Immature natural killer cell (primary cell): ENCODE results near the gene EXPH5. TPM values are rescaled to one million over a fixed set of nuclear protein-coding genes. Genes with fewer than 3 reads are reported as not detected.
"Not testable (repeated sequence)": the region's sequence is repeated elsewhere in the genome, so short reads cannot be mapped to it uniquely, and the experiment has no call there.

Source experiments
- DNase-seq, 3 donors: peaks; one replicate each; pipeline ENCODE4 v3.0.0; 2022; ENCODE audit warnings: mixed read lengths in 1 of 3
- H3K27ac Mint-ChIP-seq, 6 donors: one replicate each; pipeline ENCODE4 v1.8.0; 2020; ENCODE audit warnings: mixed read lengths in 6 of 6, mild to moderate bottlenecking in 5 of 6, inconsistent platforms in 4 of 6, moderate library complexity in 3 of 6
- H3K27me3 Mint-ChIP-seq, 3 donors: one replicate each; pipeline ENCODE4 v1.8.0; 2020 to 2021; ENCODE audit warnings: low read depth in 3 of 3, mild to moderate bottlenecking in 3 of 3, mixed read lengths in 3 of 3, moderate library complexity in 3 of 3, inconsistent platforms in 1 of 3
- H3K36me3 Mint-ChIP-seq, 3 donors: one replicate each; pipeline ENCODE4 v1.8.0; 2020; ENCODE audit warnings: mixed read lengths in 3 of 3, inconsistent platforms in 2 of 3, mild to moderate bottlenecking in 2 of 3
- H3K4me1 Mint-ChIP-seq, 2 donors: one replicate each; pipeline ENCODE4 v1.8.0; 2020; ENCODE audit warnings: inconsistent platforms in 2 of 2, mild to moderate bottlenecking in 2 of 2, mixed read lengths in 2 of 2, moderate library complexity in 1 of 2
- H3K4me3 Mint-ChIP-seq, 5 donors: one replicate each; pipeline ENCODE4 v1.8.0; 2020; ENCODE audit warnings: mild to moderate bottlenecking in 5 of 5, mixed read lengths in 5 of 5, inconsistent platforms in 3 of 5, moderate library complexity in 3 of 5
- H3K9me3 Mint-ChIP-seq, 6 donors: one replicate each; pipeline ENCODE4 v1.8.0; 2020; ENCODE audit warnings: mild to moderate bottlenecking in 6 of 6, mixed read lengths in 6 of 6, inconsistent platforms in 4 of 6, moderate library complexity in 3 of 6
- polyA plus RNA-seq, 3 donors: library from polyadenylated mRNA; unstranded; fragments of 300-500 nt; fragmentation: Illumina TruSeq; gene quantifications; one replicate each; pipeline ENCODE4 v1.2.3, GENCODE V29; 2021

EXPH5 gene
- polyA plus RNA-seq, 3 donors from 2014 or later = 1.0 to 2.6 (median 1.6) TPM

- H3K36me3 Mint-ChIP-seq = no peaks in the 10 kb centered on the region
- H3K27me3 Mint-ChIP-seq = peaks cover 6 to 18% (median 8%) of the 10 kb centered on the region in 3 donors
- DNase-seq = no peak
- H3K4me1 Mint-ChIP-seq = peaks cover 14 to 26% of the 10 kb centered on the region in 2 donors
- H3K9me3 Mint-ChIP-seq = no peaks in the 10 kb centered on the region
- H3K27ac Mint-ChIP-seq = peak overlapping the region in 1 of 6 donors; percentile 90
- H3K4me3 Mint-ChIP-seq = peak overlapping the region; percentile 87 to 100 (median 98)
Observed at GRCh38 chr11:108591893-108592292, 1.7 kb downstream of the EXPH5 start.

- Mint-ChIP-seq H3K27me3 (peaks cover 5 to 9% (median 6%) of the 10 kb centered on the region in 3 donors), H3K36me3 (no peaks in the 10 kb centered on the region), H3K4me3 (no peak overlapping the region), H3K9me3 (no peaks in the 10 kb centered on the region), H3K4me1 (peaks cover 13 to 23% of the 10 kb centered on the region in 2 donors), H3K27ac (no peak overlapping the region)
- no peak for DNase-seq
Observed at GRCh38 chr11:108589136-108589535, 4.4 kb downstream of the EXPH5 start.

- peaks cover 1 to 3% (median 3%) of the 10 kb centered on the region in 3 donors for H3K27me3 Mint-ChIP-seq
- H3K36me3 Mint-ChIP-seq = no peaks in the 10 kb centered on the region
- H3K27ac Mint-ChIP-seq = no peak overlapping the region
- H3K4me1 Mint-ChIP-seq = peaks cover 6 to 15% of the 10 kb centered on the region in 2 donors
- no peak overlapping the region for H3K4me3 Mint-ChIP-seq
- no peaks in the 10 kb centered on the region for H3K9me3 Mint-ChIP-seq
- DNase-seq = no peak
Observed at GRCh38 chr11:108588287-108588686, 5.3 kb downstream of the EXPH5 start.

- Mint-ChIP-seq H3K27me3 (peaks cover 0 to 3% (median 2%) of the 10 kb centered on the region in 3 donors), H3K27ac (no peak overlapping the region), H3K36me3 (no peaks in the 10 kb centered on the region), H3K4me3 (no peak overlapping the region), H3K9me3 (no peaks in the 10 kb centered on the region), H3K4me1 (peaks cover 0 to 3% of the 10 kb centered on the region in 2 donors)
- DNase-seq = no peak
Observed at GRCh38 chr11:108587109-108587508, 6.5 kb downstream of the EXPH5 start.

- no peaks in the 10 kb centered on the region for H3K9me3 Mint-ChIP-seq
- no peak overlapping the region for H3K27ac Mint-ChIP-seq
- H3K27me3 Mint-ChIP-seq = peaks cover 0 to 3% (median 0%) of the 10 kb centered on the region in 3 donors
- no peaks in the 10 kb centered on the region for H3K36me3 Mint-ChIP-seq
- no peak overlapping the region for H3K4me3 Mint-ChIP-seq
- H3K4me1 Mint-ChIP-seq = no peaks in the 10 kb centered on the region
- no peak for DNase-seq
Observed at GRCh38 chr11:108586600-108586999, 7.0 kb downstream of the EXPH5 start.

- not testable (repeated sequence) for H3K9me3 Mint-ChIP-seq, H3K27ac Mint-ChIP-seq, H3K4me3 Mint-ChIP-seq, H3K4me1 Mint-ChIP-seq, H3K27me3 Mint-ChIP-seq, H3K36me3 Mint-ChIP-seq, DNase-seq
Observed at GRCh38 chr11:108586185-108586584, 7.4 kb downstream of the EXPH5 start.

- no peak for DNase-seq
- Mint-ChIP-seq H3K27me3 (peaks cover under 1 to 3% (median 2%) of the 10 kb centered on the region in 3 donors), H3K27ac (no peak overlapping the region), H3K36me3 (no peaks in the 10 kb centered on the region), H3K4me3 (no peak overlapping the region), H3K9me3 (no peaks in the 10 kb centered on the region), H3K4me1 (no peaks in the 10 kb centered on the region)
Observed at GRCh38 chr11:108584973-108585372, 8.6 kb downstream of the EXPH5 start.

- H3K4me3 Mint-ChIP-seq = no peak overlapping the region
- peaks cover 1 to 3% (median 2%) of the 10 kb centered on the region in 3 donors for H3K27me3 Mint-ChIP-seq
- no peaks in the 10 kb centered on the region for H3K36me3 Mint-ChIP-seq
- no peak overlapping the region for H3K27ac Mint-ChIP-seq
- H3K9me3 Mint-ChIP-seq = peaks cover 0 to 4% (median 0%) of the 10 kb centered on the region in 6 donors
- H3K4me1 Mint-ChIP-seq = no peaks in the 10 kb centered on the region
- DNase-seq = no peak
Observed at GRCh38 chr11:108580645-108581044, 12.9 kb downstream of the EXPH5 start.

- H3K36me3 Mint-ChIP-seq = peaks cover 0 to under 1% (median 0%) of the 10 kb centered on the region in 3 donors
Observed at GRCh38 chr11:108580043-108580442, 13.5 kb downstream of the EXPH5 start.

GRCh38 chr11:108576523-108576922 is 17.0 kb downstream of the EXPH5 start:
- H3K4me1 Mint-ChIP-seq = no peaks in the 10 kb centered on the region
- H3K27me3 Mint-ChIP-seq = peaks cover 0 to 2% (median 1%) of the 10 kb centered on the region in 3 donors
- no peak for DNase-seq
- H3K27ac Mint-ChIP-seq = no peak overlapping the region
- peaks cover 0 to 4% (median 0%) of the 10 kb centered on the region in 6 donors for H3K9me3 Mint-ChIP-seq
- H3K4me3 Mint-ChIP-seq = no peak overlapping the region
- peaks cover 0 to 4% (median 0%) of the 10 kb centered on the region in 3 donors for H3K36me3 Mint-ChIP-seq

More at GRCh38 chr11:108580043-108580442, 13.5 kb downstream of the EXPH5 start:
- Mint-ChIP-seq H3K27ac (no peak overlapping the region), H3K4me3 (no peak overlapping the region), H3K4me1 (no peaks in the 10 kb centered on the region), H3K27me3 (peaks cover 1 to 3% (median 2%) of the 10 kb centered on the region in 3 donors), H3K9me3 (peaks cover 0 to 4% (median 0%) of the 10 kb centered on the region in 6 donors)
- no peak for DNase-seq

- H3K4me3 Mint-ChIP-seq = no peak overlapping the region
- no peaks in the 10 kb centered on the region for H3K27me3 Mint-ChIP-seq
- H3K4me1 Mint-ChIP-seq = no peaks in the 10 kb centered on the region
- H3K36me3 Mint-ChIP-seq = peaks cover 0 to 4% (median 0%) of the 10 kb centered on the region in 3 donors
- peaks cover 0 to 4% (median 0%) of the 10 kb centered on the region in 6 donors for H3K9me3 Mint-ChIP-seq
- no peak overlapping the region for H3K27ac Mint-ChIP-seq
- no peak for DNase-seq
Observed at GRCh38 chr11:108574675-108575074, 18.9 kb downstream of the EXPH5 start.

- Mint-ChIP-seq H3K36me3 (peaks cover 0 to 4% (median 0%) of the 10 kb centered on the region in 3 donors), H3K4me1 (no peaks in the 10 kb centered on the region), H3K27ac (no peak overlapping the region), H3K9me3 (no peaks in the 10 kb centered on the region), H3K4me3 (no peak overlapping the region), H3K27me3 (peaks cover 0 to 2% (median 0%) of the 10 kb centered on the region in 3 donors)
- DNase-seq = no peak
Observed at GRCh38 chr11:108571001-108571400, 22.6 kb downstream of the EXPH5 start.

- H3K4me3 Mint-ChIP-seq = no peak overlapping the region
- no peak overlapping the region for H3K27ac Mint-ChIP-seq
- H3K27me3 Mint-ChIP-seq = peaks cover 0 to 2% (median 0%) of the 10 kb centered on the region in 3 donors
- peaks cover 0 to 2% (median 0%) of the 10 kb centered on the region in 3 donors for H3K36me3 Mint-ChIP-seq
- no peaks in the 10 kb centered on the region for H3K4me1 Mint-ChIP-seq
- no peaks in the 10 kb centered on the region for H3K9me3 Mint-ChIP-seq
- no peak for DNase-seq
Observed at GRCh38 chr11:108569896-108570295, 23.7 kb downstream of the EXPH5 start.

- H3K36me3 Mint-ChIP-seq = no peaks in the 10 kb centered on the region
- H3K4me1 Mint-ChIP-seq = no peaks in the 10 kb centered on the region
- H3K9me3 Mint-ChIP-seq = no peaks in the 10 kb centered on the region
- peaks cover 0 to 2% (median 0%) of the 10 kb centered on the region in 3 donors for H3K27me3 Mint-ChIP-seq
- H3K27ac Mint-ChIP-seq = no peak overlapping the region
- DNase-seq = no peak
- H3K4me3 Mint-ChIP-seq = no peak overlapping the region
Observed at GRCh38 chr11:108568195-108568858, 25.2 kb downstream of the EXPH5 start.

GRCh38 chr11:108565653-108566052 is 27.9 kb downstream of the EXPH5 start:
- Mint-ChIP-seq H3K27ac (no peak overlapping the region), H3K36me3 (no peaks in the 10 kb centered on the region), H3K4me3 (no peak overlapping the region), H3K9me3 (no peaks in the 10 kb centered on the region), H3K27me3 (peaks cover 0 to 5% (median 0%) of the 10 kb centered on the region in 3 donors), H3K4me1 (no peaks in the 10 kb centered on the region)
- no peak for DNase-seq
